ENCODE measurements around the gene VDAC1. TPM values are rescaled to one million over a fixed set of nuclear protein-coding genes. Genes with fewer than 3 reads are reported as not detected.

VDAC1 gene
- total RNA-seq, 3 donors from 2014 or later: 153 to 283 (median 246) TPM

DNA sequence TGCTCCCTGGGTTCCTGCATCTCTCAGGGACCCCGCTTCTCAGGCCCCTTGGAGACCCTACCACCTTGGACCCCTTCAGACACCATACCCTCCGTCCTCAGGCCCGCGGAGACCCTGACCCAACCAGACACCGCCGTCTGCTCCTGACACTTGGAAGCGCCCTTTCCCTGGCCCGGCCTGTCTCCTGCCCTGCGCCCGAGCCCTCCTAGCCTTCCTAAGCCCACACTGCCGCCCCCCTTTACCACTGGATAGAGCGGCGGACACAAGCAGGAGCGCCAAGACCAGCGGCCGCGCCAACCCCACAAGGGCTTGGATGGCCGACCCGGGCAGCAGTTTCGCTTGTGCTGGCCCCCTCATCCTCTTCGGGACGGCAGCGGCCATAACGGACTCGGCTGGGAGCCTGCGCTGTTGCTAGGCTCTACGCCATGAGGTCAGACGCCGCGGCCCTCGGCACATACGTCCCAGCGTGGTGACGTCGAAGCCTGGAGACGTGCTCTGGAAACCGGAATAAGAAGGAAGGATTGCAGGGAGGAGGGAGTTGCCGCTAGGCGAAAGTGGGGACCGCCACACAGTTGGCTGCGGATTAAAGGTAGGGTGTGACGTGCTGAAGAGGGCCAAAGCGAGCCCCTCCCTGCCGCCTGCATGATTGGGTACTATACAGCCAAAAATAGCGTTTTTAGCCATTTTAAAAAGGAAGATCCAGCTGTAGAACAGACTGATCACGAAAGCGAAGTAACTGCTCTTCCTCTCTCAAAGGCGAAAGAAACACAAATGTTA, 36.4 kb downstream of the VDAC1 start, which contains the start of gene C5orf15:
C5orf15 (minus strand) TSS at position 422 of the 777 bp plus-strand sequence; CDS start at position 381, 41 bp downstream.
- intact Hi-C loops (cut with DNase I, micrococcal nuclease): no loop called here
- no peak for TF ChIP-seq CTCF (IDR thresholded peaks at IDR 0.05)
- peaks cover 2% of the 10 kb centered on the region for H3K9me3 ChIP-seq
- no peaks in the 10 kb centered on the region for H3K36me3 ChIP-seq (ENCODE audit: low read depth)
- H3K4me1 ChIP-seq (ENCODE audit: low read depth): peaks cover 3% of the 10 kb centered on the region
- DNase-seq: peak; percentile 95 to 98 (median 97)
- peak within 1 kb of the TSS; percentile 64 for H3K4me3 ChIP-seq
- ATAC-seq: peak; percentile 99

DNA sequence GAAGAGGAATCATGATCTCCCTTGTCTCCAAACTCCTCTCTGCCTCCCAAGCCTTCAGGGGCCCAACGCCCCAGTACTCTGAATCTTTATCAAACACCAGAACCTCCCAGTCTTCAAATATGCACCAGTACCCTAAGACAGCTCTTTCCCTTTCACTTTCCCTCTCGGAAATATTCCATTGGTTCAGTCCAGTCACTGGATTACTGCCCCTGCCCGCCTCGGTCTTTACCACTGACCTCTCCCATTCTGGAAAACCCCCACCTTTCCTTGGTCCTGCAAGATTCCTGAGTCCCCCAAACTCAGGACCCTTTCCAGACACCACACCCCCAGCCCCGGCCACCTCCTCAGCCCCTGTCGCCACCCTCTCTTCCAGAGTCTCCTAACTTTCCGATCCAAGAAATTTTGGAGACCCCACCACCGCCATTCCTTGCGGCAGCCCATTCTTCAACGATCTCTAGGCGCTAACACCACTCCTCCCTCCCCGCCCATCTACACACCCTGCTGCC, 37.0 kb downstream of the VDAC1 start:
- intact Hi-C loops (cut with DNase I, micrococcal nuclease): no loop called here
- ATAC-seq (peak; percentile 58), DNase-seq (peak in 2 of 3 donors; percentile 46 to 61)
- Histone ChIP-seq H3K36me3 (ENCODE audit: low read depth) (no peaks in the 10 kb centered on the region), H3K4me1 (ENCODE audit: low read depth) (peaks cover 3% of the 10 kb centered on the region), H3K9me3 (peaks cover 2% of the 10 kb centered on the region), H3K4me3 (peak overlapping the region; percentile 64)
- TF ChIP-seq CTCF (IDR thresholded peaks at IDR 0.05): no peak

- intact Hi-C loops (cut with DNase I, micrococcal nuclease): no loop called here
- Histone ChIP-seq H3K36me3 (ENCODE audit: low read depth) (no peaks in the 10 kb centered on the region), H3K9me3 (peaks cover 2% of the 10 kb centered on the region), H3K4me3 (no peak overlapping the region), H3K4me1 (ENCODE audit: low read depth) (peaks cover 3% of the 10 kb centered on the region)
- no peak for TF ChIP-seq CTCF (IDR thresholded peaks at IDR 0.05)
- ATAC-seq: no peak
- no peak for DNase-seq
Observed at GRCh38 chr5:133967124-133967523, 37.7 kb downstream of the VDAC1 start.

- no peaks in the 10 kb centered on the region for H3K36me3 ChIP-seq (ENCODE audit: low read depth)
- H3K4me1 ChIP-seq (ENCODE audit: low read depth): peaks cover 3% of the 10 kb centered on the region
- intact Hi-C loops (cut with DNase I, micrococcal nuclease): no loop called here
- no peak overlapping the region for H3K4me3 ChIP-seq
- TF ChIP-seq CTCF (IDR thresholded peaks at IDR 0.05): no peak
- DNase-seq: no peak
- peaks cover 2% of the 10 kb centered on the region for H3K9me3 ChIP-seq
- no peak for ATAC-seq
Observed at GRCh38 chr5:133966090-133966489, 38.7 kb downstream of the VDAC1 start.

- Histone ChIP-seq H3K4me3 (no peak overlapping the region), H3K4me1 (ENCODE audit: low read depth) (no peaks in the 10 kb centered on the region), H3K9me3 (peaks cover 2% of the 10 kb centered on the region), H3K36me3 (ENCODE audit: low read depth) (no peaks in the 10 kb centered on the region)
- no peak for ATAC-seq
- TF ChIP-seq CTCF (IDR thresholded peaks at IDR 0.05): no peak
- intact Hi-C loops (cut with DNase I, micrococcal nuclease): no loop called here
- DNase-seq: no peak
Observed at GRCh38 chr5:133963493-133964128, 41.2 kb downstream of the VDAC1 start.
